GM06990 (cell line): ENCODE data around the gene BANP.
A peak's percentile ranks its signal among the peaks of the same experiment; 100 is the strongest.
"Not testable (repeated sequence)": the region's sequence is repeated elsewhere in the genome, so short reads cannot be mapped to it uniquely, and the experiment has no call there.

Source experiments
- DNase-seq: peaks from one replicate; pipeline ENCODE4 v3.0.0-alpha.2; 2011; ENCODE audit not compliant: insufficient read length; ENCODE audit errors: extremely low read depth
- H3K27me3 ChIP-seq: replicated peaks from 2 replicates; pipeline ENCODE4 v1.6.0; 2011; ENCODE audit warnings: low read length; ENCODE audit not compliant: control insufficient read depth, insufficient read depth
- H3K36me3 ChIP-seq: 2 replicates; pipeline ENCODE4 v1.5.1; 2011; ENCODE audit warnings: low read length; ENCODE audit not compliant: control insufficient read depth, insufficient read depth
- H3K4me3 ChIP-seq: replicated peaks from 2 replicates; pipeline ENCODE4 v1.5.1; 2011; ENCODE audit warnings: low read depth, mild to moderate bottlenecking, control low read depth, low read length
- CTCF ChIP-seq: IDR thresholded peaks from 2 replicates; pipeline ENCODE4 v1.5.1; 2011; ENCODE audit warnings: low read length, control low read depth, mild to moderate bottlenecking, inconsistent platforms; ENCODE audit not compliant: insufficient read depth, poor library complexity, severe bottlenecking

The BANP gene

DNA sequence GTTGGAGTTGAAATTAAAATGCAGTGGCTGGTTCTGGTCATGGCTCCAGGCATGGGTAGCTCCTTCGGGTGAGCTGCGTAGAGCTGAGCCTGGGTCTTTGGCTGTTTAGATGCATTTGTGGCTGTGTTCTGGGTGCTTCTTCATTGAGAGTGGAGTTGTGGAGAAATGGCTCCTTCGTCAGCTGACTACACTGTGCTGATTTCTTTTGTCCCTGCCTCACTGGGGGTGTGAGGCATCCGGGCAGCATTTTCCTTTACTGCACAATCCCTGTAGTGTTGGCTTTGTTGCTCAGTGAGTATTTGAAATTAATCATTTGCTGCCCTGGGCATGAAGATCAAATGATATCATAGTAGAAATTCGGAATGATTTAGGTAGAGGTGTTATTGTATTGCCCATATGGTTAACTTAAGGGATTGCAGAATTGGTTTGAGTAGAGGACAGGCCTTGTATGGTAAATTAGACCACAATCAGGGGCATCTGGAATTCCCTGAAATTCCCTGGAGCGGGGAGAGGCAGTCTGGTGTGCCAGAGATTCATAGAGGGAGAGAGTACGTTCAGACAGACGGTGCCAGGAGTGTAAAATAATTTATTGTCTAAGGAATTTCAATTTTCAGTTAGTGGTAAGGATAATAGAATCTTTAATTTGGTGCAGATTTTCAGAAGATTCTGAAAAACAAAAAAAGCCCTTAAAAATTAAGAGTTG is 92.1 kb downstream of the BANP start:
- not testable (repeated sequence) for H3K27me3 ChIP-seq, H3K36me3 ChIP-seq, DNase-seq, H3K4me3 ChIP-seq

DNA sequence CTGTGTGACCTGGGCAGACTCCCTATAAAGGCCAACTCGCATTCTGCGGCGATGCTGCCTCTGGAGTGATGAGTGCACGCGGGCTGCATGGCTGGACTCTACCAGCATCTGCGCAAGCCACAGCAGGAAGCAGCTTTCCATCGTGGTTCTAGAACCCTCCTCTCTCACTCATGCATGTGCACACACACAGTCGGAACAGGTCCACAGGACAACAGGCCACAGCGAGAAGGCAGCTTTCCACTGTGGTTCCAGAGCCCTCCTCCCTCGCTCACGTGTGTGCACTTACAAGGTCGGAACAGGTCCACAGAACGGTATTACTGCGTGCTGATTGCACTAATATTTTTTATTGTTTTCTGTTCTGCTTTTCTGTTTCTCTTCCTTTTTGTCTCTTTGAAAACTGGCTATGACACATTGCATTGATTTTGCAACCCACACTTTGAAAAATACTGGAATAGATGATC is 92.9 kb downstream of the BANP start:
- not testable (repeated sequence) for H3K36me3 ChIP-seq, H3K27me3 ChIP-seq, H3K4me3 ChIP-seq
- DNase-seq: peak; percentile 72

GRCh38 chr16:88045361-88045760 is 94.1 kb downstream of the BANP start:
- not testable (repeated sequence) for H3K4me3 ChIP-seq, H3K36me3 ChIP-seq, H3K27me3 ChIP-seq, DNase-seq

DNA sequence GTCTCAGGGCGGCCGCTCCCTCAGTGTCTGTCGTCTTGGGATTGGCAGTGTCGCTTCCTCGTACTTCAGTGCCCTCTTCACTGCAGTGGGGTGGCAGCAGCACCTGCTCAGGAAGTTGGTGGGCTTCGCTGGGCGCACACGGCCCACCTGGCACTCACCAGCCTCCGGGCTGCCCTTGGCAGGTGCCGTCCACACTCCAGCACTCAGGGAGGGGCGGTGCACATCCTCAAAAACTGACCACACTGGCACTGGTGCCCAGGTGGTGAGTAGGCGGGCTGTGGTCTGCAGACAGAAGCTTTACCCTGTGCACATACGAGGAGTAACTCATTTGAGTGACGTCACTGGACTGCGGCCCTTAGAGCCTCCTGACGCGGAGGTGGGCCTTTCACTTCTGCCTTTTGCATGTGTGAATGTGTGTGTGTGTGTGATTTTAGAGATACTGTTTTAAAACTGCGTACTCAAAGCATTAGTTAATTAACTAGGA is 94.6 kb downstream of the BANP start:
- peak; percentile 87 for DNase-seq
- Histone ChIP-seq H3K27me3 (no peaks in the 10 kb centered on the region), H3K36me3 (peaks cover 4% of the 10 kb centered on the region), H3K4me3 (no peak overlapping the region)
- TF ChIP-seq CTCF: no peak

GRCh38 chr16:88047462-88047861 is 96.2 kb downstream of the BANP start:
- DNase-seq: no peak
- Histone ChIP-seq H3K4me3 (no peak overlapping the region), H3K36me3 (peaks cover 5% of the 10 kb centered on the region), H3K27me3 (no peaks in the 10 kb centered on the region)
- TF ChIP-seq CTCF: no peak

DNA sequence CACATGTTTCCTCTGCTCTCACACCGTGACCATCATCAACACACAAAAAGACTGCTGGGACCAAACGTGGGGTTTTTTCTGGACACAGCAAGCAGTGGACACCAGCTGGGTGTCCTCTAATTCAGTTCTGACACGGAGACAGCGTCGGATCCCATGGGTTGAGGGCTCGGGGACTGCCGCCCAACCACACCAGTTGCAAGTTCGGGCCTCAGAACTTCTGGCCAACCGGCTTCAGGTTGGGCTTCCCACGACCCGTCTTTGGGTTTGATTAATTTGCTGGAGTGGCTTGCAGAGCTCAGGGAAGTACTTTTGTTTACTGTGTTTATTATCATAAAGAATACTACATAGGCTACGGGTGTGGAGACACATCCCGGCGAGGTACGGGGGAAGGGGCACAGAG is 97.8 kb downstream of the BANP start:
- peaks cover 5% of the 10 kb centered on the region for H3K36me3 ChIP-seq
- no peak for DNase-seq
- H3K27me3 ChIP-seq: no peaks in the 10 kb centered on the region
- TF ChIP-seq CTCF: no peak
- no peak overlapping the region for H3K4me3 ChIP-seq

DNA sequence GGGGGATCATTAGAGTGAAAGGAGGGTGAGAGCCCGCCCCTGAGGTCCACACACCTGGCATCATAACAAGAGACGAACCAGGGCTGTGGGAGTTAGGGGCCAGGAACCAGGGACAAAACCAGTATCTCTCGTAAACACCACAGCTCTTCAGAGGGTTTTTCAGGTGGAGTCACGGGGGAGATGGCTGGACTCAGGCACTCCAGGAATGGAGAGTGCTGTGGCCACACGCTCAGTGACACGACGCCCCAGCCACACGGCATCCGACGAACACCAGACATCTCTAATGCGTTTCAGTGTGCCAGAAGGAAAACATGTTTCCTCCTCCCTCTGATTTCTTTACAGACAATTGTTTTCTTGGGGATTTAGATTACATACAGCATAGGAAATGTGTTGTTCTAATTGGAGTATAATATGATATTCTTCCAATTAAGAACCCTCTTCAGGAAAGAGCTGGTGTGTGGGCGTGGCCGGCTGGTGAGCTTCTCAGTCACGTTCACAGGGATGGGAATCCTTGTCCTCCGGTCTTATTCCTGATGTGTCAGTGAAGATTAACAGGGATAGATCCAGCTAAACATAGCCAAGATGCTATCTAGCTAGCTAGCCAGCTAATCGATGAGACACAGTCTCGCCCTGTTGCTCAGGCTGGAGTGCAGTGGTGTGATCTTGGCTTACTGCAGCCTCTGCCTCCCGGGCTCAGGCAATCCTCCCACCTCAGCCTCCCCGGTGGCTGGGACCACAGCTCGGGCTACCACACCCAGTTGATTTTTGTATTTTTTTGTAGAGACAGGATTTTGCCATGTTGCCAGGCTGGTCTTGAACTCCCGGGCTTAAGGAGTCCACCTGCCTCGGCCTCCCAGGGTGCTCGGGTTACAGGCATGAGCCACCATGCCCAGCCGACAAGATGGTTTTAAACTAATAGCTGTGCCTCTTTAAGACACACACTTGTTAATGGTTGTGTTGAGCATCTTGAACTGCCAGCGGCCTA is 98.6 kb downstream of the BANP start:
- H3K36me3 ChIP-seq: peaks cover 5% of the 10 kb centered on the region
- no peak for TF ChIP-seq CTCF
- H3K27me3 ChIP-seq: no peaks in the 10 kb centered on the region
- no peak for DNase-seq
- H3K4me3 ChIP-seq: no peak overlapping the region
